H9 (cell line): ENCODE results near the gene AQP7. TPM values are rescaled to one million over a fixed set of nuclear protein-coding genes. Genes with fewer than 3 reads are reported as not detected.

Source experiments
- DNase-seq: peaks from one replicate; pipeline ENCODE4 v3.0.0-alpha.2; 2017
- H2AFZ ChIP-seq: one replicate; pipeline ENCODE4 v1.6.1; 2013; ENCODE audit warnings: mild to moderate bottlenecking, low read length, control low read depth, moderate library complexity
- H2AK5ac ChIP-seq: 2 replicates; pipeline ENCODE4 v1.6.1; 2013; ENCODE audit warnings: low read length, control low read depth, mixed read lengths; ENCODE audit not compliant: insufficient read length
- H2BK120ac ChIP-seq: one replicate; pipeline ENCODE4 v1.6.1; 2013; ENCODE audit warnings: low read depth, mild to moderate bottlenecking, low read length, control low read depth, inconsistent platforms; ENCODE audit not compliant: poor library complexity, severe bottlenecking
- H2BK12ac ChIP-seq: 2 replicates; pipeline ENCODE4 v1.6.1; 2013; ENCODE audit warnings: low read length, control low read depth, mixed read lengths, low read depth; ENCODE audit not compliant: insufficient read length
- H2BK15ac ChIP-seq: 2 replicates; pipeline ENCODE4 v1.6.1; 2013; ENCODE audit warnings: low read depth, low read length, control low read depth
- H2BK20ac ChIP-seq: one replicate; pipeline ENCODE4 v1.6.1; 2013; ENCODE audit warnings: low read depth, mild to moderate bottlenecking, low read length, control low read depth, inconsistent platforms; ENCODE audit not compliant: poor library complexity, severe bottlenecking
- H2BK5ac ChIP-seq: 2 replicates; pipeline ENCODE4 v1.6.1; 2013; ENCODE audit warnings: low read length, control low read depth, mixed read lengths; ENCODE audit not compliant: insufficient read length
- H3K14ac ChIP-seq: 2 replicates; pipeline ENCODE4 v1.6.1; 2013; ENCODE audit warnings: low read length, control low read depth; ENCODE audit not compliant: insufficient read depth
- H3K18ac ChIP-seq: 2 replicates; pipeline ENCODE4 v1.6.1; 2013; ENCODE audit warnings: low read depth, mild to moderate bottlenecking, mixed read lengths, low read length, control low read depth; ENCODE audit not compliant: insufficient read length
- H3K23ac ChIP-seq: 2 replicates; pipeline ENCODE4 v1.6.1; 2013; ENCODE audit warnings: low read length, control low read depth, mixed read lengths, low read depth; ENCODE audit not compliant: insufficient read length
- H3K23me2 ChIP-seq: 2 replicates; pipeline ENCODE4 v1.6.1; 2013; ENCODE audit warnings: low read depth, mild to moderate bottlenecking, mixed read lengths, low read length, control low read depth; ENCODE audit not compliant: insufficient read length, poor library complexity, severe bottlenecking
- H3K27ac ChIP-seq: 2 replicates; pipeline ENCODE4 v1.5.1; 2013; ENCODE audit warnings: low read length, control low read depth, mixed read lengths, low read depth; ENCODE audit not compliant: insufficient read length
- H3K27me3 ChIP-seq: 2 replicates; pipeline ENCODE4 v1.6.1; 2013; ENCODE audit warnings: low read length, control low read depth, inconsistent platforms; ENCODE audit not compliant: insufficient read depth
- H3K4ac ChIP-seq: 2 replicates; pipeline ENCODE4 v1.6.1; 2013; ENCODE audit warnings: low read depth, mild to moderate bottlenecking, control low read depth, inconsistent platforms, low read length, moderate library complexity
- H3K4me1 ChIP-seq: 2 replicates; pipeline ENCODE4 v1.6.1; 2013; ENCODE audit warnings: low read length, control low read depth, inconsistent platforms; ENCODE audit not compliant: insufficient read depth
- H3K4me2 ChIP-seq: 2 replicates; pipeline ENCODE4 v1.6.1; 2013; ENCODE audit warnings: low read length, control low read depth, mixed read lengths; ENCODE audit not compliant: insufficient read length, insufficient read depth
- H3K56ac ChIP-seq: 2 replicates; pipeline ENCODE4 v1.6.1; 2013; ENCODE audit warnings: low read depth, mild to moderate bottlenecking, mixed read lengths, low read length, control low read depth; ENCODE audit not compliant: insufficient read length
- H3K79me1 ChIP-seq: 2 replicates; pipeline ENCODE4 v1.6.1; 2013; ENCODE audit warnings: low read depth, mild to moderate bottlenecking, moderate library complexity, low read length, control low read depth, inconsistent platforms; ENCODE audit not compliant: insufficient read depth, poor library complexity, severe bottlenecking
- H3K79me2 ChIP-seq: 2 replicates; pipeline ENCODE4 v1.6.1; 2013; ENCODE audit warnings: low read length, control low read depth, inconsistent platforms; ENCODE audit not compliant: insufficient read depth
- H3K9ac ChIP-seq: 2 replicates; pipeline ENCODE4 v1.6.1; 2013; ENCODE audit warnings: low read length, control low read depth, mixed read lengths; ENCODE audit not compliant: insufficient read length; ENCODE audit errors: extremely low read depth
- H3K9me3 ChIP-seq: one replicate; pipeline ENCODE4 v1.6.1; 2013; ENCODE audit warnings: low read depth, low read length, inconsistent platforms; ENCODE audit not compliant: control insufficient read depth
- H3T11ph ChIP-seq: one replicate; pipeline ENCODE4 v1.6.1; 2013; ENCODE audit warnings: mild to moderate bottlenecking, low read length, control low read depth, inconsistent platforms
- H4K20me1 ChIP-seq: one replicate; pipeline ENCODE4 v1.6.1; 2013; ENCODE audit not compliant: control insufficient read depth, insufficient read length, insufficient read depth
- H4K5ac ChIP-seq: 2 replicates; pipeline ENCODE4 v1.6.1; 2013; ENCODE audit warnings: low read depth, mild to moderate bottlenecking, mixed read lengths, low read length, control low read depth; ENCODE audit not compliant: insufficient read length
- H4K8ac ChIP-seq: replicated peaks from 2 replicates; pipeline ENCODE4 v1.6.1; 2013; ENCODE audit warnings: low read length, control low read depth, mixed read lengths, low read depth; ENCODE audit not compliant: insufficient read length
- H4K91ac ChIP-seq: 2 replicates; pipeline ENCODE4 v1.6.1; 2013; ENCODE audit warnings: low read depth, mild to moderate bottlenecking, moderate library complexity, mixed read lengths, low read length, control low read depth; ENCODE audit not compliant: insufficient read length
- H3K27ac Mint-ChIP-seq, 3 experiments: 2 replicates in 2 of 3; 3 replicates in 1 of 3; pipeline ENCODE4 v1.8.0; 2020 to 2021; ENCODE audit warnings: mixed read lengths in 3 of 3, mild to moderate bottlenecking in 1 of 3, moderate library complexity in 1 of 3
- H3K27me3 Mint-ChIP-seq: 2 replicates; pipeline ENCODE4 v1.8.0; 2021; ENCODE audit warnings: low read depth, mild to moderate bottlenecking, moderate library complexity, mixed read lengths
- H3K36me3 Mint-ChIP-seq, 3 experiments: 2 replicates in 2 of 3; 3 replicates in 1 of 3; pipeline ENCODE4 v1.8.0; 2020 to 2021; ENCODE audit warnings: low read depth in 3 of 3, mixed read lengths in 3 of 3; ENCODE audit not compliant: insufficient read depth in 1 of 3
- H3K4me1 Mint-ChIP-seq, 2 experiments: 2 replicates each; pipeline ENCODE4 v1.8.0; 2020; ENCODE audit warnings: mixed read lengths in 2 of 2
- H3K4me3 Mint-ChIP-seq, 2 experiments: 2 replicates in 1 of 2; 3 replicates in 1 of 2; pipeline ENCODE4 v1.8.0; 2020 to 2021; ENCODE audit warnings: mild to moderate bottlenecking in 2 of 2, mixed read lengths in 2 of 2, moderate library complexity in 1 of 2
- H3K9me3 Mint-ChIP-seq, 2 experiments: 2 replicates in 1 of 2; 3 replicates in 1 of 2; pipeline ENCODE4 v1.8.0; 2020; ENCODE audit warnings: mild to moderate bottlenecking in 2 of 2, mixed read lengths in 2 of 2, moderate library complexity in 1 of 2
- WGBS: extraction: QIAGEN DNeasy Blood & Tissue Kit; methylation state at CpG from one replicate; pipeline ENCODE4 v1.1.7; 2013; ENCODE audit warnings: missing lambda C conversion rate, low lambda C conversion rate, mixed read lengths; ENCODE audit not compliant: insufficient read length; ENCODE audit errors: extremely low coverage; 5-methylcytosine and 5-hydroxymethylcytosine counted together
- total RNA-seq: library from RNA; stranded (reverse); gene quantifications from 2 replicates; pipeline ENCODE4 v1.2.1, GENCODE V29; 2021
- TF ChIP-seq, protein P1 (sequence below): fragments of 200-600 bp; sonication (generic); conservative IDR thresholded peaks from 3 replicates; pipeline ENCODE4 v1.8.0; 2021; ENCODE audit warnings: antibody characterized with exemption, mild to moderate bottlenecking

Gene AQP7
- total RNA-seq, 1 experiment from 2014 or later = not detected

DNA sequence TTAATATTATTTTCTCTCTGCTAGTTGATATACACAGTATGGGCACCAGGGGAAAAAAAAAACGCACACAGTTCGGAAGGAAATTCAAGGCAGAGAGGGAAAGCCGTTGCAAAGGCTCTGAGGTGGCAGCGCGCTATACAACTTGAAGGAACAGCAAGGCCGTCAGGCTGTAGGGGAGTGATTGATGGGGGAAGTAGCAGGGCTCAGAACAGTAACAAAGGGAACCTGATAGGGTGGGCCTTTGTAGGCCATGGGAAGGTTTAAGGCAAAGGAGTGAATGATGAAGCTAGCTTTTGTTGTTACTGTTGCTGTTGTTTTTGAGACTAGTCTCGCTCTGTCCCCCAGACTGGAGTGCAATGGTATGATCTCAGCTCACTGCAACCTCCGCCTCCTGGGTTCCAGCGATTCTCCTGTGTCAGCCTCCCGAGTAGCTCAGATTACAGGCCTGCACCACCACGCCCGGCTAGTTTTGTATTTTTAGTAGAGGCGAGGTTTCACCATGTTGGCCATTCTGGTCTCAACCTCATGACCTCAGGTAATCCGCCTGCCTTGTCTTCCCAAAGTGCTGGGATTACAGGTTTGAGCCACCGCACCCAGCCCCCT is 27.0 kb downstream of the AQP7 start:
- H3K18ac ChIP-seq = peak overlapping the region; percentile 82
- H3T11ph ChIP-seq = no peak overlapping the region
- H3K56ac ChIP-seq = no peak overlapping the region
- H2BK12ac ChIP-seq = no peak overlapping the region
- no peak overlapping the region for H2AFZ ChIP-seq
- Mint-ChIP-seq H3K27ac (peak overlapping the region; percentile 87 to 97 (median 95); a peak in 6 of 7 replicates), H3K4me3 (peak overlapping the region; percentile 50 to 53), H3K9me3 (no peaks in the 10 kb centered on the region), H3K27me3 (no peaks in the 10 kb centered on the region; the same call in 1 of the 2 replicates), H3K4me1 (peaks cover 28 to 31% of the 10 kb centered on the region in 2 experiments), H3K36me3 (peaks cover 0 to 4% (median 0%) of the 10 kb centered on the region in 3 experiments; a peak in 3 of 7 replicates)
- H4K8ac ChIP-seq = no peak overlapping the region
- no peaks in the 10 kb centered on the region for H4K20me1 ChIP-seq
- no peak overlapping the region for H3K4ac ChIP-seq
- DNase-seq = peak; percentile 78
- no peak overlapping the region for H3K27ac ChIP-seq
- no peaks in the 10 kb centered on the region for H3K79me2 ChIP-seq
- H2BK15ac ChIP-seq = no peak overlapping the region
- H4K91ac ChIP-seq = no peak overlapping the region
- no peak overlapping the region for H2AK5ac ChIP-seq
- no peak overlapping the region for H3K4me2 ChIP-seq
- H3K9me3 ChIP-seq = no peaks in the 10 kb centered on the region
- no peak overlapping the region for H4K5ac ChIP-seq
- no peak overlapping the region for H3K9ac ChIP-seq
- H3K23me2 ChIP-seq = no peaks in the 10 kb centered on the region
- WGBS = no CpG with 5 or more reads among the region's 15 CpGs
- no peaks in the 10 kb centered on the region for H3K27me3 ChIP-seq
- no peaks in the 10 kb centered on the region for H3K4me1 ChIP-seq
- no peak overlapping the region for H3K23ac ChIP-seq
- H3K14ac ChIP-seq = peak overlapping the region; percentile 13; the same call in 1 of the 2 replicates
- H2BK5ac ChIP-seq = no peak overlapping the region
- H2BK120ac ChIP-seq = no peak overlapping the region
- TF ChIP-seq, protein P1, sequence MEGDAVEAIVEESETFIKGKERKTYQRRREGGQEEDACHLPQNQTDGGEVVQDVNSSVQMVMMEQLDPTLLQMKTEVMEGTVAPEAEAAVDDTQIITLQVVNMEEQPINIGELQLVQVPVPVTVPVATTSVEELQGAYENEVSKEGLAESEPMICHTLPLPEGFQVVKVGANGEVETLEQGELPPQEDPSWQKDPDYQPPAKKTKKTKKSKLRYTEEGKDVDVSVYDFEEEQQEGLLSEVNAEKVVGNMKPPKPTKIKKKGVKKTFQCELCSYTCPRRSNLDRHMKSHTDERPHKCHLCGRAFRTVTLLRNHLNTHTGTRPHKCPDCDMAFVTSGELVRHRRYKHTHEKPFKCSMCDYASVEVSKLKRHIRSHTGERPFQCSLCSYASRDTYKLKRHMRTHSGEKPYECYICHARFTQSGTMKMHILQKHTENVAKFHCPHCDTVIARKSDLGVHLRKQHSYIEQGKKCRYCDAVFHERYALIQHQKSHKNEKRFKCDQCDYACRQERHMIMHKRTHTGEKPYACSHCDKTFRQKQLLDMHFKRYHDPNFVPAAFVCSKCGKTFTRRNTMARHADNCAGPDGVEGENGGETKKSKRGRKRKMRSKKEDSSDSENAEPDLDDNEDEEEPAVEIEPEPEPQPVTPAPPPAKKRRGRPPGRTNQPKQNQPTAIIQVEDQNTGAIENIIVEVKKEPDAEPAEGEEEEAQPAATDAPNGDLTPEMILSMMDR = no peak; the same call in 2 of the 3 replicates
- H2BK20ac ChIP-seq = no peak overlapping the region
- no peaks in the 10 kb centered on the region for H3K79me1 ChIP-seq
